HCT116 (cell line): ENCODE measurements around the gene SYTL4. TPM values are rescaled to one million over a fixed set of nuclear protein-coding genes. Genes with fewer than 3 reads are reported as not detected.

Source experiments
- ATAC-seq: fragments of 200-7000 bp; cut with Tn5 transposase; 2 replicates; pipeline ENCODE4 v1.9.1; 2020; ENCODE audit warnings: mild to moderate bottlenecking, moderate library complexity
- BruUV-seq: library from RNA; stranded (reverse); fragments of 400-500 nt; replicated peaks from 2 replicates; lab custom pipeline; 2021; lab: Mats Ljungman, UMichigan
- CTCF ChIA-PET: fragments of 300-600 bp; sonication (Branson Sonifier 250); formaldehyde crosslinking; loops from one replicate; lab custom pipeline; 2021; ENCODE audit warnings: antibody characterized with exemption; lab: Charles Lee
- POLR2A ChIA-PET: fragments of 300-600, 350-600 bp; sonication (Branson Sonifier 250); formaldehyde crosslinking; loops from one replicate; lab custom pipeline; 2021; ENCODE audit warnings: antibody characterized with exemption; lab: Charles Lee
- RAD21 ChIA-PET, 2 experiments: fragments of 300-600 bp; sonication (Branson Sonifier 250); formaldehyde crosslinking; loops; one replicate each; lab custom pipeline; 2023; ENCODE audit warnings: low total read pairs in 2 of 2; ENCODE audit not compliant: uncharacterized antibody in 2 of 2, unreplicated experiment in 2 of 2, low non-redundant PET in 1 of 2; lab: Charles Lee
- DNase-seq: peaks from one replicate; pipeline ENCODE4 v3.0.0-alpha.2; 2010; ENCODE audit warnings: low read depth, low spot score
- H2AFZ ChIP-seq: fragments of 200-600 bp; shearing (Covaris generic), sonication (generic); 2 replicates; pipeline ENCODE4 v1.6.1; 2017; ENCODE audit warnings: low read depth, mixed run types, mixed read lengths, antibody characterized with exemption, low read length; ENCODE audit not compliant: poor library complexity, severe bottlenecking
- H3K27ac ChIP-seq: 2 replicates; pipeline ENCODE4 v1.5.1; 2012; ENCODE audit warnings: low read depth, low read length
- H3K27me3 ChIP-seq: fragments of 200-600 bp; sonication (generic); 2 replicates; pipeline ENCODE4 v1.6.1; 2016; ENCODE audit warnings: mixed run types, low read length, mixed read lengths; ENCODE audit not compliant: insufficient read depth
- H3K36me3 ChIP-seq, 2 experiments: fragments of 200-500 bp in 1 of 2; fragments of 200-600 bp in 1 of 2; sonication (Bioruptor generic) in 1 of 2; sonication (generic) in 1 of 2; 2 replicates each; pipeline versions ENCODE4 v1.5.1 to v1.6.1; 2014 to 2016; ENCODE audit warnings: low read length in 2 of 2, inconsistent platforms in 1 of 2, mixed read lengths in 1 of 2, mixed run types in 1 of 2; ENCODE audit not compliant: insufficient read depth in 2 of 2, control insufficient read depth in 1 of 2
- H3K4me1 ChIP-seq, 2 experiments: fragments of 200-600 bp in 1 of 2; sonication (generic) in 1 of 2; 2 replicates each; pipeline versions ENCODE4 v1.5.1 to v1.6.1; 2012 to 2017; ENCODE audit warnings: low read length in 2 of 2, inconsistent platforms in 1 of 2, mild to moderate bottlenecking in 1 of 2, mixed read lengths in 1 of 2, mixed run types in 1 of 2, moderate library complexity in 1 of 2; ENCODE audit not compliant: insufficient read depth in 2 of 2, control insufficient read depth in 1 of 2
- H3K4me2 ChIP-seq: fragments of 200-600 bp; sonication (generic); 2 replicates; pipeline ENCODE4 v1.6.1; 2017; ENCODE audit warnings: mixed run types, low read length, mixed read lengths
- H3K4me3 ChIP-seq, 2 experiments: fragments of 200-600 bp in 1 of 2; sonication (generic) in 1 of 2; replicated peaks in 1 of 2; 2 replicates each; pipeline ENCODE4 v1.5.1; 2011 to 2016; ENCODE audit warnings: low read length in 2 of 2, control low read depth in 1 of 2, low read depth in 1 of 2, mild to moderate bottlenecking in 1 of 2, mixed read lengths in 1 of 2, mixed run types in 1 of 2
- H3K79me2 ChIP-seq: fragments of 200-600 bp; sonication (generic); 2 replicates; pipeline ENCODE4 v1.6.1; 2017; ENCODE audit warnings: mild to moderate bottlenecking, mixed run types, low read length, moderate library complexity, mixed read lengths; ENCODE audit not compliant: insufficient read depth
- H3K9ac ChIP-seq: fragments of 200-600 bp; sonication (generic); 2 replicates; pipeline ENCODE4 v1.6.1; 2016; ENCODE audit warnings: low read length, mixed read lengths
- H3K9me2 ChIP-seq: fragments of 200-600 bp; sonication (generic), shearing (Covaris generic); 2 replicates; pipeline ENCODE4 v1.6.1; 2017; ENCODE audit warnings: mixed run types, mild to moderate bottlenecking, moderate library complexity; ENCODE audit not compliant: insufficient read depth
- H3K9me3 ChIP-seq, 2 experiments: fragments of 200-500 bp in 1 of 2; fragments of 200-600 bp in 1 of 2; sonication (Bioruptor generic) in 1 of 2; sonication (generic) in 1 of 2; 2 replicates each; pipeline ENCODE4 v1.6.1; 2014 to 2017; ENCODE audit warnings: low read length in 2 of 2, mixed read lengths in 2 of 2, inconsistent platforms in 1 of 2, low read depth in 1 of 2, mild to moderate bottlenecking in 1 of 2, mixed run types in 1 of 2, moderate library complexity in 1 of 2; ENCODE audit not compliant: control insufficient read depth in 1 of 2, insufficient read depth in 1 of 2
- H4K20me1 ChIP-seq: fragments of 200-600 bp; sonication (generic), shearing (Covaris generic); 2 replicates; pipeline ENCODE4 v1.6.1; 2017; ENCODE audit warnings: mixed run types, mild to moderate bottlenecking, moderate library complexity; ENCODE audit not compliant: insufficient read depth
- ATF3 ChIP-seq: IDR thresholded peaks from 2 replicates; pipeline ENCODE4 v1.6.1; 2012
- CBX3 ChIP-seq: IDR thresholded peaks from 2 replicates; pipeline ENCODE4 v1.6.1; 2012; ENCODE audit warnings: low read depth
- CEBPB ChIP-seq: IDR thresholded peaks from 2 replicates; pipeline ENCODE4 v1.6.1; 2012; ENCODE audit warnings: low read depth
- EGR1 ChIP-seq: IDR thresholded peaks from 2 replicates; pipeline ENCODE4 v1.6.1; 2012; ENCODE audit warnings: low read depth
- EZH2 ChIP-seq: fragments of 200-600 bp; sonication (generic); IDR thresholded peaks from 2 replicates; pipeline ENCODE4 v1.6.1; 2017; ENCODE audit warnings: antibody characterized with exemption, mixed run types
- MAX ChIP-seq: IDR thresholded peaks from 2 replicates; pipeline ENCODE4 v1.6.1; 2012
- POLR2A ChIP-seq: IDR thresholded peaks from 2 replicates; pipeline ENCODE4 v1.7.0; 2011; ENCODE audit warnings: borderline replicate concordance; ENCODE audit not compliant: insufficient read depth, insufficient read length; ENCODE audit errors: extremely low read depth
- POLR2AphosphoS5 ChIP-seq: IDR thresholded peaks from 2 replicates; pipeline ENCODE4 v1.6.1; 2011; ENCODE audit warnings: mild to moderate bottlenecking, low read depth, low read length, moderate library complexity
- RAD21 ChIP-seq: IDR thresholded peaks from 2 replicates; pipeline ENCODE4 v1.6.1; 2012; ENCODE audit warnings: low read depth, mild to moderate bottlenecking
- REST ChIP-seq: IDR thresholded peaks from 2 replicates; pipeline ENCODE4 v1.6.1; 2012; ENCODE audit warnings: low read depth
- SIN3A ChIP-seq: IDR thresholded peaks from 2 replicates; pipeline ENCODE4 v1.6.1; 2012; ENCODE audit warnings: low read depth
- SP1 ChIP-seq: IDR thresholded peaks from 2 replicates; pipeline ENCODE4 v1.6.1; 2012; ENCODE audit warnings: low read depth
- TCF7L2 ChIP-seq: IDR thresholded peaks from 2 replicates; pipeline ENCODE4 v1.7.0; 2011; ENCODE audit warnings: borderline replicate concordance, inconsistent platforms; ENCODE audit not compliant: insufficient read depth, insufficient read length; ENCODE audit errors: extremely low read depth
- YY1 ChIP-seq: IDR thresholded peaks from 2 replicates; pipeline ENCODE4 v1.6.1; 2011; ENCODE audit warnings: low read length, low read depth, moderate library complexity, mild to moderate bottlenecking; ENCODE audit not compliant: insufficient replicate concordance; ENCODE audit errors: extremely low read depth
- ZFX ChIP-seq: fragments of 450-650 bp; IDR thresholded peaks from 2 replicates; pipeline ENCODE4 v1.6.1; 2017
- ZNF274 ChIP-seq: fragments of 200-500 bp; sonication (Bioruptor generic); IDR thresholded peaks from 2 replicates; pipeline ENCODE4 v1.6.1; 2014; ENCODE audit warnings: mild to moderate bottlenecking, low read depth, low read length, inconsistent platforms
- intact Hi-C: fragments of 100-400 bp; cut with micrococcal nuclease; formaldehyde crosslinking; loops from 2 replicates; pipeline ENCODE4 v1.10.0; 2022
- total RNA-seq: library from RNA; stranded (reverse); gene quantifications from one replicate; pipeline ENCODE4 v1.2.1, GENCODE V29; 2021; ENCODE audit not compliant: unreplicated experiment

SYTL4 gene
- total RNA-seq, 1 experiment from 2014 or later, result 8.8 TPM

GRCh38 chrX:100720301-100720700 is 11.6 kb downstream of the SYTL4 start:
- Histone ChIP-seq H3K9ac (no peak overlapping the region), H2AFZ (no peak overlapping the region), H3K4me1 (no peaks in the 10 kb centered on the region), H3K9me2 (no peaks in the 10 kb centered on the region), H3K4me3 (no peak overlapping the region), H3K9me3 (no peaks in the 10 kb centered on the region), H3K36me3 (no peaks in the 10 kb centered on the region), H3K27me3 (no peaks in the 10 kb centered on the region), H3K27ac (no peak overlapping the region), H3K4me2 (no peak overlapping the region), H4K20me1 (no peaks in the 10 kb centered on the region), H3K79me2 (no peaks in the 10 kb centered on the region)
- DNase-seq (no peak), ATAC-seq (no peak)
- BruUV-seq, result no TSS peak
- RAD21 ChIA-PET, result no interaction called here
- TF ChIP-seq EZH2 (no peak), MAX (no peak), ATF3 (no peak), POLR2A (no peak), ZFX (no peak)
- intact Hi-C loops, result no loop called here
- CTCF ChIA-PET, result no interaction called here
- POLR2A ChIA-PET, result no interaction called here

GRCh38 chrX:100719139-100719538 is 12.8 kb downstream of the SYTL4 start:
- Histone ChIP-seq H3K79me2 (no peaks in the 10 kb centered on the region), H4K20me1 (no peaks in the 10 kb centered on the region), H3K4me3 (no peak overlapping the region), H3K9me2 (no peaks in the 10 kb centered on the region), H3K36me3 (no peaks in the 10 kb centered on the region), H3K9me3 (no peaks in the 10 kb centered on the region), H3K4me2 (no peak overlapping the region), H3K27me3 (no peaks in the 10 kb centered on the region), H3K9ac (no peak overlapping the region), H3K4me1 (no peaks in the 10 kb centered on the region), H2AFZ (no peak overlapping the region), H3K27ac (no peak overlapping the region)
- no peak for DNase-seq
- POLR2A ChIA-PET, result no interaction called here
- RAD21 ChIA-PET, result no interaction called here
- no TSS peak for BruUV-seq
- CTCF ChIA-PET, result interaction anchor here (1.0 kb wide), 1 partner anchor 50 kb away, joined by 6 read pairs; no protein-coding TSS in a partner anchor
- ATAC-seq, result no peak
- intact Hi-C loops, result no loop called here
- TF ChIP-seq TCF7L2 (no peak), POLR2A (no peak), YY1 (no peak), RAD21 (no peak), POLR2AphosphoS5 (no peak), MAX (no peak), ZNF274 (no peak), EZH2 (no peak), REST (no peak), SP1 (no peak), CBX3 (no peak), EGR1 (no peak), CEBPB (no peak), SIN3A (no peak)
